HepG2 (cell line): ENCODE data around the gene RAP1GAP2. TPM values are rescaled to one million over a fixed set of nuclear protein-coding genes. Genes with fewer than 3 reads are reported as not detected.

Source experiments
- ATAC-seq: fragments of 200-7000 bp; cut with Tn5 transposase; 3 replicates; pipeline ENCODE4 v1.9.1; 2020; ENCODE audit warnings: mild to moderate bottlenecking, moderate library complexity
- BruUV-seq: library from RNA; stranded (reverse); fragments of 400-500 nt; replicated peaks from 2 replicates; lab custom pipeline; 2021; lab: Mats Ljungman, UMichigan
- CTCF ChIA-PET: fragments of 300-600 bp; formaldehyde crosslinking; extraction: SDS; loops from one replicate; lab custom pipeline; 2021; ENCODE audit warnings: low total read pairs, inconsistent platforms, low intra/inter-chr PET ratio; lab: Yijun Ruan, JAX
- POLR2A ChIA-PET: fragments of 350-600 bp; sonication (Branson Sonifier 250); formaldehyde crosslinking; loops from one replicate; lab custom pipeline; 2020; ENCODE audit warnings: antibody characterized with exemption, inconsistent platforms; lab: Yijun Ruan, JAX
- DNase-seq: peaks from one replicate; pipeline ENCODE4 v3.0.0-alpha.2; 2015; ENCODE audit warnings: low spot score
- FAIRE-seq: peaks from 3 replicates; lab custom pipeline; 2011; peaks lifted over from hg19 to GRCh38; lab: Jason Lieb, UNC
- H2AFZ ChIP-seq: one replicate; pipeline ENCODE4 v1.6.1; 2011; ENCODE audit warnings: low read length, inconsistent platforms
- H3K27ac ChIP-seq: fragments of 300-600 bp; 3 replicates; pipeline ENCODE4 v1.8.0; 2011; ENCODE audit warnings: mixed run types, mild to moderate bottlenecking, mixed read lengths, low read length, inconsistent platforms; ENCODE audit not compliant: insufficient read depth; ENCODE audit errors: extremely low read length
- H3K27me3 ChIP-seq, 2 experiments: fragments of 200-600 bp in 1 of 2; 2 replicates in 1 of 2; 3 replicates in 1 of 2; pipeline versions ENCODE4 v1.6.0 to v1.8.0; 2011; ENCODE audit warnings: low read length in 2 of 2, mild to moderate bottlenecking in 2 of 2, moderate library complexity in 2 of 2, inconsistent platforms in 1 of 2; ENCODE audit not compliant: insufficient read depth in 2 of 2, control insufficient read depth in 1 of 2
- H3K36me3 ChIP-seq, 2 experiments: fragments of 200-600 bp in 1 of 2; replicated peaks in 1 of 2; 2 replicates in 1 of 2; 3 replicates in 1 of 2; pipeline versions ENCODE4 v1.5.1 to v1.8.0; 2011; ENCODE audit warnings: low read length in 2 of 2, inconsistent platforms in 1 of 2; ENCODE audit not compliant: insufficient read depth in 2 of 2, control insufficient read depth in 1 of 2
- H3K4me1 ChIP-seq: 2 replicates; pipeline ENCODE4 v1.5.1; 2012; ENCODE audit warnings: low read length, inconsistent platforms; ENCODE audit not compliant: insufficient read depth
- H3K4me2 ChIP-seq: 2 replicates; pipeline ENCODE4 v1.6.0; 2011; ENCODE audit warnings: low read depth, low read length, inconsistent platforms
- H3K4me3 ChIP-seq, 3 experiments: fragments of 200-600 bp in 1 of 3; sonication (generic), shearing (Covaris generic) in 1 of 3; replicated peaks in 1 of 3; 2 replicates each; pipeline ENCODE4 v1.5.1; 2011 to 2016; ENCODE audit warnings: low read length in 3 of 3, inconsistent platforms in 2 of 3, low read depth in 2 of 3, mild to moderate bottlenecking in 2 of 3, control low read depth in 1 of 3, mixed read lengths in 1 of 3; ENCODE audit not compliant: insufficient read depth in 1 of 3
- H3K79me2 ChIP-seq: one replicate; pipeline ENCODE4 v1.6.1; 2011; ENCODE audit warnings: low read length, inconsistent platforms; ENCODE audit not compliant: insufficient read depth
- H3K9ac ChIP-seq: 2 replicates; pipeline ENCODE4 v1.6.0; 2011; ENCODE audit warnings: mild to moderate bottlenecking, low read depth, low read length, inconsistent platforms; ENCODE audit not compliant: insufficient read depth
- H3K9me3 ChIP-seq: 2 replicates; pipeline ENCODE4 v1.5.1; 2012; ENCODE audit warnings: mild to moderate bottlenecking, low read length
- H4K20me1 ChIP-seq: 2 replicates; pipeline ENCODE4 v1.6.0; 2011; ENCODE audit warnings: inconsistent platforms, mild to moderate bottlenecking, low read length, moderate library complexity; ENCODE audit not compliant: insufficient read depth
- ATF1 ChIP-seq: IDR thresholded peaks from 2 replicates; pipeline ENCODE4 v1.6.1; 2016; ENCODE audit warnings: mild to moderate bottlenecking, control low read depth
- BRF2 ChIP-seq: sonication (generic); formaldehyde crosslinking; IDR thresholded peaks from 2 replicates; pipeline ENCODE4 v1.8.1; 2022; ENCODE audit warnings: mild to moderate bottlenecking, missing genetic modification reagents
- GATAD1 ChIP-seq: IDR thresholded peaks from 2 replicates; pipeline ENCODE4 v1.6.1; 2016; ENCODE audit warnings: missing genetic modification reagents, missing compliant biosample characterization
- NFYB ChIP-seq: sonication (generic); formaldehyde crosslinking; IDR thresholded peaks from 2 replicates; pipeline ENCODE4 v1.4.0; 2020; ENCODE audit warnings: missing genetic modification reagents
- NR2F2 ChIP-seq: IDR thresholded peaks from 2 replicates; pipeline ENCODE4 v1.6.1; 2012; ENCODE audit warnings: low read depth, inconsistent platforms, borderline replicate concordance
- THAP9 ChIP-seq: sonication (generic); formaldehyde crosslinking; IDR thresholded peaks from 2 replicates; pipeline ENCODE4; 2020; ENCODE audit warnings: missing genetic modification reagents, mild to moderate bottlenecking, borderline replicate concordance
- TIGD3 ChIP-seq: sonication (generic); formaldehyde crosslinking; IDR thresholded peaks from 2 replicates; pipeline ENCODE4 v1.5.1; 2020; ENCODE audit warnings: mild to moderate bottlenecking, missing genetic modification reagents, borderline replicate concordance
- ZMAT5 ChIP-seq: sonication (generic); formaldehyde crosslinking; IDR thresholded peaks from 2 replicates; pipeline ENCODE4 v1.5.0; 2020; ENCODE audit warnings: mild to moderate bottlenecking, low read depth, missing genetic modification reagents, borderline replicate concordance
- ZNF24 ChIP-seq: fragments of 450-650 bp; IDR thresholded peaks from 2 replicates; pipeline ENCODE4 v1.6.1; 2017; ENCODE audit warnings: antibody characterized with exemption, mild to moderate bottlenecking
- ZNF3 ChIP-seq: IDR thresholded peaks from 2 replicates; pipeline ENCODE4 v1.7.0; 2017; ENCODE audit warnings: inconsistent platforms
- ZNF383 ChIP-seq: sonication (generic); formaldehyde crosslinking; IDR thresholded peaks from 2 replicates; pipeline ENCODE4 v1.4.0; 2020; ENCODE audit warnings: missing genetic modification reagents, mild to moderate bottlenecking, borderline replicate concordance
- ZNF496 ChIP-seq: sonication (generic); formaldehyde crosslinking; IDR thresholded peaks from 2 replicates; pipeline ENCODE4 v1.8.1; 2023; ENCODE audit warnings: mild to moderate bottlenecking, moderate library complexity, missing genetic modification reagents; ENCODE audit not compliant: insufficient replicate concordance
- ZNF552 ChIP-seq: sonication (generic); formaldehyde crosslinking; IDR thresholded peaks from 2 replicates; pipeline ENCODE4 v1.9.0; 2022; ENCODE audit warnings: missing genetic modification reagents, mild to moderate bottlenecking, borderline replicate concordance
- ZNF747 ChIP-seq: sonication (generic); formaldehyde crosslinking; IDR thresholded peaks from 2 replicates; pipeline ENCODE4 v1.8.1; 2023; ENCODE audit warnings: missing genetic modification reagents, mild to moderate bottlenecking, borderline replicate concordance
- WGBS: methylation state at CpG from one replicate; pipeline ENCODE4 v1.1.6; 2017; ENCODE audit warnings: low lambda C conversion rate; 5-methylcytosine and 5-hydroxymethylcytosine counted together
- in situ Hi-C: cut with HindIII; loops from 2 replicates; pipeline ENCODE4 v1.10.0; 2017; ENCODE audit warnings: low pct_unique_long_range_greater_than_20kb; ENCODE audit not compliant: extremely low pct_ligation_motif_present
- intact Hi-C: fragments of 100-400 bp; cut with micrococcal nuclease; formaldehyde crosslinking; loops from one replicate; pipeline ENCODE4 v1.10.0; 2022; ENCODE audit not compliant: unreplicated experiment
- polyA plus RNA-seq, 8 experiments: library from polyadenylated mRNA; depleted of rRNA in 3 of 8; stranded (reverse) in 7 of 8; unstranded in 1 of 8; fragments of >200 nt; fragmentation: Illumina TruSeq in 4 of 8; extraction: Trizol in 4 of 8; gene quantifications; 2 replicates each; pipeline versions ENCODE4 v1.2.1 to v1.2.3, GENCODE V29; 2011 to 2016; ENCODE audit warnings: low read depth in 4 of 8, missing spikeins in 1 of 8, mixed read lengths in 1 of 8; ENCODE audit not compliant: insufficient read depth in 1 of 8
- total RNA-seq, 5 experiments: library from RNA; depleted of rRNA; stranded (reverse); fragments of >200 nt; fragmentation: Illumina TruSeq; extraction: Trizol; gene quantifications; 2 replicates each; pipeline ENCODE4 v1.2.3, GENCODE V29; 2016; ENCODE audit warnings: low read depth in 1 of 5

Gene RAP1GAP2
- total and polyA plus RNA-seq, 2 of the 13 experiments (the other 11 are each of a cell fraction or from before 2014, with no cell fraction given) = 10.9 to 12.0 TPM

GRCh38 chr17:2825253-2825970 is 29.2 kb downstream of the RAP1GAP2 start:
- Histone ChIP-seq H3K27me3 (no peaks in the 10 kb centered on the region), H3K9ac (no peak overlapping the region), H3K4me3 (no peak overlapping the region), H3K9me3 (no peaks in the 10 kb centered on the region), H2AFZ (no peak overlapping the region), H3K4me2 (no peak overlapping the region), H3K27ac (no peak overlapping the region), H3K4me1 (peaks cover 18% of the 10 kb centered on the region), H3K36me3 (no peaks in the 10 kb centered on the region; a peak in 1 of 5 replicates), H3K79me2 (no peaks in the 10 kb centered on the region), H4K20me1 (no peaks in the 10 kb centered on the region)
- no TSS peak for BruUV-seq
- ChIA-PET CTCF (interaction anchor here (0.7 kb wide), 1 partner anchor 105 kb away, joined by 3 read pairs; no protein-coding TSS in a partner anchor), POLR2A (no interaction called here)
- DNase-seq (no peak), ATAC-seq (no peak), FAIRE-seq (no peak)
- intact Hi-C loops = no loop called here
- in situ Hi-C loops = loop anchor here (5.0 kb wide), 1 partner anchor 192 kb away; no protein-coding TSS in a partner anchor
- WGBS = 75% methylated on average over 12 of the region's 15 CpGs
- no peak for TF ChIP-seq THAP9 (CRISPR knock-in tag)
- TF ChIP-seq ZMAT5 (CRISPR knock-in tag) = no peak
- TF ChIP-seq ZNF496 (CRISPR knock-in tag) = no peak
- TF ChIP-seq ZNF552 = no peak
- no peak for TF ChIP-seq GATAD1 (CRISPR knock-in tag)
- no peak for TF ChIP-seq TIGD3 (CRISPR knock-in tag)
- TF ChIP-seq ZNF747 (CRISPR knock-in tag) = no peak
- no peak for TF ChIP-seq ZNF383 (CRISPR knock-in tag)
- no peak for TF ChIP-seq NR2F2
- TF ChIP-seq ATF1 (CRISPR knock-in tag) = no peak
- TF ChIP-seq NFYB (CRISPR knock-in tag) = no peak
- no peak for TF ChIP-seq ZNF24
- TF ChIP-seq ZNF3 (CRISPR knock-in tag) = no peak
- TF ChIP-seq BRF2 (CRISPR knock-in tag) = no peak
- TF ChIP-seq, all 625 proteins: peak for 0
